Measurements from ENCODE around the gene SNX22. TPM values are rescaled to one million over a fixed set of nuclear protein-coding genes. Genes with fewer than 3 reads are reported as not detected.

The SNX22 gene
- total RNA-seq, 1 experiment from 2014 or later, result 1.6 TPM

DNA sequence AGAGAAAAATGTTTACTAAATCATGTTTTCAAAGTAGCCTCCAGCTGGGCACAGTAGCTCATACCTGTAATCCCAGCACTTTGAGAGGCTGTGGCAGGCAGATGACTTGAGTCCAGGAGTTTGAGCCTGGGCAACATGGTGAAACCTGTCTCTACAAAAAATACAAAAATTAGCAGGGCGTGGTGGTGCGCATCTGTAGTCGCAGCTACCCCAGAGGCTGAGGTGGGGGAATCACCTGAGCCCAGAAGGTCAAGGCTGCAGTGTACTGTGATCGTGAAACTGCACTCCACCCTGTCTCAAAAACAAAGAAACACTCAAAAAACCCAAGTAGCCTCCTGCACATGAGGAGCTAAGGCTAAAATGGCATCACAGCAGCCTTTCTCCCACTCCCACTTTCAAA is 12.9 kb downstream of the SNX22 start:
- Mint-ChIP-seq H3K27ac (ENCODE audit: unreplicated experiment) (no peak overlapping the region), H3K4me3 (ENCODE audit: low read depth, unreplicated experiment) (no peak overlapping the region), H3K9me3 (ENCODE audit: low read depth, unreplicated experiment) (no peaks in the 10 kb centered on the region), H3K4me1 (ENCODE audit: low read depth, unreplicated experiment) (peaks cover 22% of the 10 kb centered on the region), H3K36me3 (ENCODE audit: insufficient read depth, unreplicated experiment) (peaks cover 47% of the 10 kb centered on the region), H3K27me3 (ENCODE audit: unreplicated experiment) (no peaks in the 10 kb centered on the region)
- no TSS peak for BruUV-seq (replicated peaks)
- no peak for DNase-seq
- TF ChIP-seq, protein P1, sequence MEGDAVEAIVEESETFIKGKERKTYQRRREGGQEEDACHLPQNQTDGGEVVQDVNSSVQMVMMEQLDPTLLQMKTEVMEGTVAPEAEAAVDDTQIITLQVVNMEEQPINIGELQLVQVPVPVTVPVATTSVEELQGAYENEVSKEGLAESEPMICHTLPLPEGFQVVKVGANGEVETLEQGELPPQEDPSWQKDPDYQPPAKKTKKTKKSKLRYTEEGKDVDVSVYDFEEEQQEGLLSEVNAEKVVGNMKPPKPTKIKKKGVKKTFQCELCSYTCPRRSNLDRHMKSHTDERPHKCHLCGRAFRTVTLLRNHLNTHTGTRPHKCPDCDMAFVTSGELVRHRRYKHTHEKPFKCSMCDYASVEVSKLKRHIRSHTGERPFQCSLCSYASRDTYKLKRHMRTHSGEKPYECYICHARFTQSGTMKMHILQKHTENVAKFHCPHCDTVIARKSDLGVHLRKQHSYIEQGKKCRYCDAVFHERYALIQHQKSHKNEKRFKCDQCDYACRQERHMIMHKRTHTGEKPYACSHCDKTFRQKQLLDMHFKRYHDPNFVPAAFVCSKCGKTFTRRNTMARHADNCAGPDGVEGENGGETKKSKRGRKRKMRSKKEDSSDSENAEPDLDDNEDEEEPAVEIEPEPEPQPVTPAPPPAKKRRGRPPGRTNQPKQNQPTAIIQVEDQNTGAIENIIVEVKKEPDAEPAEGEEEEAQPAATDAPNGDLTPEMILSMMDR (IDR thresholded peaks at IDR 0.05; ENCODE audit: unreplicated experiment), result no peak
- intact Hi-C loops (cut with micrococcal nuclease; ENCODE audit: unreplicated experiment), result no loop called here
- CTCF ChIA-PET, result no interaction called here

DNA sequence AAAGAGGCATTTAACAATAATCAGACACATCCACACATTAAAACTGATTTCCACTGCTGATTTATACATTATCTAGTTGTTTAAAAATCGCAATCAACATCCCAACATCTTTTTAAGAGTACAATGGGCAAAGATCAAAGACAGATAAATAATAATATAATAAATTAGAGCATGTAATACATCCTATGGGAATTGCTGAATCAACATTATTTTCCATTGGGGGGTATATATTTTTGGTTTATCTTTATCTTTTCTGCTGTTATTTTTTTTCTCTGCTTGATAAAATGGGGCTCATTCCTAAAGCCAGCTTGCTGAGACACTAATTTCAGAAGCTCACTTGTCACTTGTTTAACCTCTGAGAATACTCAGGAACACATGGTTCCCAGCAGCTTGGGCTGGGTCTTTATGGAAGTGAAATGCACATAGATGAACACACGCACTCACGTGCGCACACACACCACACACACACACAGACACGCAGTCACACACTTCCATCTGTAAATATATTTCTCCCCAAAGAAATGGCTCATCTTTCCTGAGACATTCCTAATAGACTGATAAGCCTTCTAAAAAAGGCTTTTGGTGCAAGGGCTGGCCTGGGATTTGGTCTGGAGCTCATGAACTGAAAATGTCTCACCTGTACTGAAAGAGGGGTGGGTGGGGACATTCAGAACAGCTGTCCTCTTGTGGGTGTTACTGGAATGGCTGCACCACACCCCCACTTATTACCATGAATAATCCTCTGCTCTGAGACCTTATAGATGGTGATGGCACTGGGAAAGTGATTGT is 14.8 kb downstream of the SNX22 start:
- intact Hi-C loops (cut with micrococcal nuclease; ENCODE audit: unreplicated experiment), result no loop called here
- no TSS peak for BruUV-seq (replicated peaks)
- TF ChIP-seq, protein P1 (IDR thresholded peaks at IDR 0.05; ENCODE audit: unreplicated experiment), result no peak
- CTCF ChIA-PET, result no interaction called here
- Mint-ChIP-seq H3K27ac (ENCODE audit: unreplicated experiment) (no peak overlapping the region), H3K4me1 (ENCODE audit: low read depth, unreplicated experiment) (peaks cover 13% of the 10 kb centered on the region), H3K9me3 (ENCODE audit: low read depth, unreplicated experiment) (no peaks in the 10 kb centered on the region), H3K27me3 (ENCODE audit: unreplicated experiment) (no peaks in the 10 kb centered on the region), H3K36me3 (ENCODE audit: insufficient read depth, unreplicated experiment) (peaks cover 28% of the 10 kb centered on the region), H3K4me3 (ENCODE audit: low read depth, unreplicated experiment) (no peak overlapping the region)
- DNase-seq, result no peak

DNA sequence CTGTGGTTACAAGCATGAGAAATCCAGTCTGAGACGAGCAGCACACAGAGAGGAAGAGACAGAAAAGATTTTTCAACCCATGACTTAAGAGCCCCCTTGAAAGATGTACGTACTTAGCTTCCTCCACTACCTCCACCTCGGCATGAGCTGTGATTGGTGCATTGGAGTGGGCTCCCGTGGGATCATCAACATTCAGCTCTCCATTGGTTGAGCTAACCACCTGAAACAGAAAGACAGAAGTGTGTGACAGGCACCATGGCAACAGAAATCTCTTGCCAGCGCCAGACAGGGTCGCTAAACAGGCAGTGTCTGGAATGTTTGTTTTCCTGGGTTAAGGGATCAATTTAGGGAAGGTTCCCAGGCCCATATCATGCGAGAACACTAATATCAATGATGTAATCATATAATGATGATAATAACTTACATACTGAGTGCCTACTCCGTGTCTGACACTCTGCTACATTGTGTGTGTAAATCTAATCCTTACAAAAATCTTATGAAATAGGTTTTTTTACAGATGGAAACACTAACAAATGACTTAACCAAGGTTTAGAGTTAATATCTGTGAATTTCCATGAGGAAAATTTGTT is 28.8 kb downstream of the SNX22 start:
- Mint-ChIP-seq H3K27ac (ENCODE audit: unreplicated experiment) (no peak overlapping the region), H3K4me3 (ENCODE audit: low read depth, unreplicated experiment) (no peak overlapping the region), H3K4me1 (ENCODE audit: low read depth, unreplicated experiment) (no peaks in the 10 kb centered on the region), H3K36me3 (ENCODE audit: insufficient read depth, unreplicated experiment) (peaks cover 5% of the 10 kb centered on the region), H3K27me3 (ENCODE audit: unreplicated experiment) (no peaks in the 10 kb centered on the region), H3K9me3 (ENCODE audit: low read depth, unreplicated experiment) (no peaks in the 10 kb centered on the region)
- DNase-seq, result no peak
- BruUV-seq (replicated peaks), result no TSS peak
- intact Hi-C loops (cut with micrococcal nuclease; ENCODE audit: unreplicated experiment), result no loop called here
- CTCF ChIA-PET, result no interaction called here
- TF ChIP-seq, protein P1 (IDR thresholded peaks at IDR 0.05; ENCODE audit: unreplicated experiment), result no peak

DNA sequence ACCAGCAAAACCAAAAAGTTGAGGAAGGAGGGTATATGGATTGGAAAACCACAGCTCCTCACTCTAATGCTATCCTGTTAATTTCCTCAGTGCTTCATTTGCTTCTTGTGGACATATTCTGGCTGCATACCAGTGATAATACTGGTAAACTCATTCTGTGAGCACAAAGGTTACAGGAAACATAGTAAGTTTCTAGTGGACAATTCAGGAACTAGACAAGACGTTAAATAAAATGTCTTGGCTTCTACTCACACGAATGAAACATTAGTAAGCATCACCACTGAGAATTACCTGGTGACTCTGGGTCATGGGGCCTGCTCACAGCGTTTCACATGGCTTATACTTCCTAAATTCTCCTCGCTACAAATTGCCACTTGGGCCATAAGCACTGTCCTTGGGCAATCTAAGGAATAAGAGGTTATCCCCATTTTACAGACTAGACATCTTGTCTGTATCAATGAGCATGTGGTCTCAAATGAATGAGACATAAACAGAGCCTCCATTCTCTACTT is 31.4 kb downstream of the SNX22 start:
- H3K27ac Mint-ChIP-seq (ENCODE audit: unreplicated experiment), result no peak overlapping the region
- H3K36me3 Mint-ChIP-seq (ENCODE audit: insufficient read depth, unreplicated experiment), result peaks cover 5% of the 10 kb centered on the region
- no peaks in the 10 kb centered on the region for H3K4me1 Mint-ChIP-seq (ENCODE audit: low read depth, unreplicated experiment)
- H3K9me3 Mint-ChIP-seq (ENCODE audit: low read depth, unreplicated experiment), result no peaks in the 10 kb centered on the region
- TF ChIP-seq, protein P1 (IDR thresholded peaks at IDR 0.05; ENCODE audit: unreplicated experiment), result no peak
- intact Hi-C loops (cut with micrococcal nuclease; ENCODE audit: unreplicated experiment), result no loop called here
- H3K27me3 Mint-ChIP-seq (ENCODE audit: unreplicated experiment), result no peaks in the 10 kb centered on the region
- DNase-seq, result no peak
- BruUV-seq (replicated peaks), result no TSS peak
- H3K4me3 Mint-ChIP-seq (ENCODE audit: low read depth, unreplicated experiment), result no peak overlapping the region
- CTCF ChIA-PET, result interaction anchor here (0.6 kb wide), 1 partner anchor 213 kb away, joined by 4 read pairs; no protein-coding TSS in a partner anchor
